Ovary (tissue), 9 donors: Measurements from ENCODE around the gene RNF44. TPM values are rescaled to one million over a fixed set of nuclear protein-coding genes. Genes with fewer than 3 reads are reported as not detected.

ENCODE experiments used
- DNase-seq, 5 donors: peaks; one replicate each; pipeline ENCODE4 v3.0.0-alpha.2; 2019 to 2020
- H3K27ac ChIP-seq, 2 donors: fragments of 200-600 bp; one replicate each; pipeline versions ENCODE4 v1.5.1 to v1.8.0; 2019 to 2022
- H3K27me3 ChIP-seq: fragments of 200-600 bp; one replicate; pipeline ENCODE4 v1.8.0; 2022
- H3K36me3 ChIP-seq: fragments of 200-600 bp; sonication (generic); one replicate; pipeline ENCODE4 v1.5.1; 2019
- H3K4me1 ChIP-seq: one replicate; pipeline ENCODE4 v1.8.1; 2013; ENCODE audit warnings: mild to moderate bottlenecking, moderate library complexity; ENCODE audit not compliant: insufficient read depth
- H3K4me3 ChIP-seq: fragments of 200-600 bp; sonication (generic); one replicate; pipeline ENCODE4 v1.5.1; 2017
- H3K9me3 ChIP-seq, 2 donors: fragments of 200-600 bp in 1 of 2; sonication (generic) in 1 of 2; one replicate each; pipeline versions ENCODE4 v1.5.1 to v1.8.1; 2013 to 2019; ENCODE audit warnings: mild to moderate bottlenecking in 1 of 2, moderate library complexity in 1 of 2
- EP300 ChIP-seq: sonication (generic); formaldehyde crosslinking; IDR thresholded peaks from one replicate; pipeline ENCODE4 v1.6.1; 2017; ENCODE audit warnings: antibody characterized with exemption
- POLR2A ChIP-seq: fragments of 450-650 bp; IDR thresholded peaks from one replicate; pipeline ENCODE4 v1.6.1; 2017; ENCODE audit warnings: antibody characterized with exemption, mild to moderate bottlenecking, moderate library complexity
- WGBS, 3 donors: extraction: QIAGEN DNeasy Blood & Tissue Kit in 1 of 3; methylation state at CpG; one replicate each; pipeline versions ENCODE4 v1.1.5 to v1.1.7; 2013 to 2017; 5-methylcytosine and 5-hydroxymethylcytosine counted together
- intact Hi-C, 4 donors: fragments of 100-400 bp; cut with DNase I; formaldehyde crosslinking; loops; one replicate each; pipeline versions ENCODE4 v1.11.0 to v1.15.1; 2022 to 2023
- polyA plus RNA-seq, 2 donors: library from polyadenylated mRNA; stranded (reverse); fragments of 200-250 nt in 1 of 2; fragments of 350-450 nt in 1 of 2; fragmentation: Illumina TruSeq in 1 of 2; extraction: RNeasy Lipid Tissue Mini Kit (QIAGEN cat#74804) in 1 of 2; gene quantifications; one replicate each; pipeline ENCODE4 v1.2.3, GENCODE V29; 2013 to 2014
- total RNA-seq, 7 donors: library from RNA; depleted of rRNA in 2 of 7; stranded (reverse); fragments of >200 nt in 2 of 7; fragmentation: NEBNext Ultra II Directional in 3 of 7; extraction: Animal tissue kit (Norgen Biotek cat#: 25700) in 3 of 7; gene quantifications; one replicate each; pipeline versions ENCODE4 v1.1.0 to v1.2.4, GENCODE V29; 2016 to 2023
- TF ChIP-seq, protein P1 (sequence below), 3 donors: fragments of 450-650 bp in 2 of 3; fragments of 200-600 bp in 1 of 3; IDR thresholded peaks; one replicate each; pipeline versions ENCODE4 v1.5.1 to v1.8.0; 2016 to 2022; ENCODE audit warnings: antibody characterized with exemption in 3 of 3, mild to moderate bottlenecking in 1 of 3
- donor health status: DM: no; HTN: no; CAD: no; lungs with moderate emphysema.
- donor health status: DM: no; HTN: no; CAD: no.
- donor health status: Bipolar disorder and iron deficiency.
- donor health status: DM: yes; HTN: yes; CAD: no.
- donor health status: DM: no; HTN: no; CAD: no.
- donor health status: DM: yes; HTN: yes; CAD: no.

Gene RNF44
- total and polyA plus RNA-seq, 9 donors: 9.2 to 44.7 (median 30.2) TPM

DNA sequence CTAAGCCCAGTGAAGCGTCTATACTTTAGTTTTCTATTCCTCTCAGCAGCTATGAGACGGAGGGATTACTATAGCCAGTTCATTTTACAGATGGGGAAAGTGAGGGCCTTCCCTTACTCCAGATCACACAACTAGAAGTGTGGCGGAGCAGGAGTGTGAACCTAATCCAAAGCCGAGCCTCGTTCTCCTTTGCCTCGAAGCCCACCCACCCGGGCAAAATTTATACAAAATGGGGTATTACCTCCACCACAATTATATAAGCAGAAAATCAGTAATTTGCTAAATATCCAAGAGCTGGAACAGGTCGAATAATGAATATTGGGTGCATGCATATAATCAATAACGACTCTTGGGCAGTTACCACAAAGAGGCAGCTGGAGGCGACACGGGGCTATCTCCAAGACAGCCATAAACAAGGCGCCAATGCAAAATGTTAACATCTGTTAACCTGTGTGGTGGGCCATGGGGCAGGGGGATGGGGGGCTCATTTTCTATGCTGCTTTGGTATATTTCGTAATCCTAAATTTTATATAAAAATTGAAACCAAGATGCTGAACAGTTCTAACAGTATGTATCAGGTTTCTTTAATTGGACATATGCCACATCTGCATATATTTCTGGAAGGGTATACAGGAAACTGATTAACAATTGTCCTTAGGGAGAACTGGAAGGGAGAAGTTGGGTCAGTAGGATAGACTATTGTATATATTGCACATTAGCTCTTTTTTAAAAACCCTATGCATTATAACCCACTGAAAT lies 1.2 kb upstream of the RNF44 start:
- no peaks in the 10 kb centered on the region for H3K27me3 ChIP-seq
- H3K4me1 ChIP-seq: peaks cover 18% of the 10 kb centered on the region
- H3K36me3 ChIP-seq: no peaks in the 10 kb centered on the region
- intact Hi-C loops: no loop called here
- DNase-seq: peak in 1 of 5 donors; percentile 27
- TF ChIP-seq, protein P1, sequence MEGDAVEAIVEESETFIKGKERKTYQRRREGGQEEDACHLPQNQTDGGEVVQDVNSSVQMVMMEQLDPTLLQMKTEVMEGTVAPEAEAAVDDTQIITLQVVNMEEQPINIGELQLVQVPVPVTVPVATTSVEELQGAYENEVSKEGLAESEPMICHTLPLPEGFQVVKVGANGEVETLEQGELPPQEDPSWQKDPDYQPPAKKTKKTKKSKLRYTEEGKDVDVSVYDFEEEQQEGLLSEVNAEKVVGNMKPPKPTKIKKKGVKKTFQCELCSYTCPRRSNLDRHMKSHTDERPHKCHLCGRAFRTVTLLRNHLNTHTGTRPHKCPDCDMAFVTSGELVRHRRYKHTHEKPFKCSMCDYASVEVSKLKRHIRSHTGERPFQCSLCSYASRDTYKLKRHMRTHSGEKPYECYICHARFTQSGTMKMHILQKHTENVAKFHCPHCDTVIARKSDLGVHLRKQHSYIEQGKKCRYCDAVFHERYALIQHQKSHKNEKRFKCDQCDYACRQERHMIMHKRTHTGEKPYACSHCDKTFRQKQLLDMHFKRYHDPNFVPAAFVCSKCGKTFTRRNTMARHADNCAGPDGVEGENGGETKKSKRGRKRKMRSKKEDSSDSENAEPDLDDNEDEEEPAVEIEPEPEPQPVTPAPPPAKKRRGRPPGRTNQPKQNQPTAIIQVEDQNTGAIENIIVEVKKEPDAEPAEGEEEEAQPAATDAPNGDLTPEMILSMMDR (IDR thresholded peaks at IDR 0.05): no peak
- TF ChIP-seq POLR2A (no peak), EP300 (no peak)
- peak overlapping the region; percentile 95 for H3K4me3 ChIP-seq
- WGBS, 3 donors: 20 to 23% (median 22%) methylated on average over 13 of the region's 13 CpGs
- H3K9me3 ChIP-seq: no peaks in the 10 kb centered on the region
- peak overlapping the region in 1 of 2 donors; percentile 93 for H3K27ac ChIP-seq

DNA sequence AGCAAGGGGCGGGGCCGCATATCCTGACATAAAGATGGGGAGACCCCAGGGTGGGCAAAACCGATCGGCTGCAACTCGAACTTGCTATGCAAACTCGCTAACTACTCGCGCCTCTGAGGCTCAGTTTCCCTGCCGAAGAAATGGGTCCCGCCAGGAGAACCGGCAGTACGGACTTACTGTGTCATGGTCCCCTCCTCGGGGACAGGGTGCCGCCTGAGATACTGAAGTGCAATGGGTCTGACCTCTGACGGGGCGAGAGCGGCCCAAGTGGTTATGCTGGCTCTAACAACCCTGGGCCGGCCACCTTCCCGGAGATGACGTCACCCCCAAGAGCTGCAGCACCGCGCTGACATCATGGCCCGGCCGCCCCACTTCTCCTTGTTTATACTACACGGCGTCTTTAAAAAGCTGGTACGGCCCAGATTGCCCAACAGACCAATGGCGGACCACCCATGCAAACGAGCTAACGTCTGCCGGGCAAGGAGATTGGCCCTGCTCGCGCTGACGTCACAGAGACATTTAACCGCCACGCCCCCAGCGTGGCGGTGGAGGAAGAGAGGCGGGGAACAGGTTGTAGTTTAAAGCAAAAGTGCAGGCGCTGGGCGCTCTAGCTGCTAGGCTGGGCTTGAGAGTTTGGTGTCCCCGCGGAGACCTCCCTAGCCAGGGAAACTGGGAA lies 490 bp upstream of the RNF44 start:
- no peaks in the 10 kb centered on the region for H3K36me3 ChIP-seq
- no peaks in the 10 kb centered on the region for H3K27me3 ChIP-seq
- intact Hi-C loops: no loop called here
- DNase-seq: peak; percentile 97 to 99 (median 97)
- H3K4me1 ChIP-seq: peaks cover 20% of the 10 kb centered on the region
- WGBS, 3 donors: 0% methylated on average over 41 to 43 of the region's 43 CpGs
- H3K27ac ChIP-seq: peak overlapping the region; percentile 90 to 93
- H3K9me3 ChIP-seq: no peaks in the 10 kb centered on the region
- H3K4me3 ChIP-seq: peak overlapping the region; percentile 95
- TF ChIP-seq EP300 (peak; percentile 54), POLR2A (peak; percentile 40)
- TF ChIP-seq, protein P1 (IDR thresholded peaks at IDR 0.05): peak in 1 of 3 donors; percentile 19

DNA sequence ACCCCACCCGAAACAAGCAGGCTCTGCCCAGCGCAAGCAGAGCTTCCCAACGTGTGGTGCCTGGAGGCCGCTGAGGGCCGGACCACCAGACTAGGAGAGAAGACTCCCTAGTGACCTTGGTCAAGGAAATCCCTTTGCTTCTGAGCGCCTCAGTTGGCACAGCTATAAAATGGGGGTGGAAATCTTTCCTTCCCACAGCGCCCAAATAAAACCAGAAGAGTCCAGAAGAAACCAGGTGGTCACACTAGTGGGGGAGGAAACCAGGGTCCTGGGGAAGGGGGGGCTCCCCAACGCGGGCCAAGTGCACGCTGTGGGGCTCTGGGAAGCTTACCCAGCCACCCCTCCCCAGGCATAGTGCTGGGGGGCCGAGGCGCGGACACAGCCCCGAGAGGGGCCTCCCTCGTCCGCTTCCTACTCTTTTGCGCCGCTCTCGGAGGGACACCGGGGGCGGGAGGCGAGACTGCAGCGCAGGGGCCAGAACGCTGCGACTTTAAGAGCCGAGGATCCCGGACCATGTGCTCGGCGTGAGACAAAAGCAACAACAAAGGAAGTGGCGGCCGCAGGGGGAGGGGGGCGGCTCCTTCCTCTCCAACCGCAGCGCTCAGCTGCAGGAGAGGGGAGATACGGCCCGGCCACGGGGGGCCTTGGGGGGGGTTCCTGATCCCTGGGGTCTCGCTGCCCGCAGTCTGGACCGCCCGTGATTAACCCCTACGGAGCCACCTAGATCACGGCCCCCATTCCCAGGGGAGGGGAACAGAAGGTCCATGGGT lies 885 bp downstream of the RNF44 start:
- Histone ChIP-seq H3K4me1 (peaks cover 16% of the 10 kb centered on the region), H3K36me3 (no peaks in the 10 kb centered on the region), H3K4me3 (peak overlapping the region; percentile 95), H3K27me3 (no peaks in the 10 kb centered on the region), H3K27ac (peak overlapping the region; percentile 90 to 93), H3K9me3 (no peaks in the 10 kb centered on the region)
- peak; percentile 78 to 88 (median 82) for DNase-seq
- TF ChIP-seq POLR2A (no peak), EP300 (no peak)
- TF ChIP-seq, protein P1 (IDR thresholded peaks at IDR 0.05): no peak
- 0 to 1% (median 1%) methylated on average over 30 to 43 of the region's 43 CpGs for WGBS, 3 donors
- intact Hi-C loops: no loop called here

DNA sequence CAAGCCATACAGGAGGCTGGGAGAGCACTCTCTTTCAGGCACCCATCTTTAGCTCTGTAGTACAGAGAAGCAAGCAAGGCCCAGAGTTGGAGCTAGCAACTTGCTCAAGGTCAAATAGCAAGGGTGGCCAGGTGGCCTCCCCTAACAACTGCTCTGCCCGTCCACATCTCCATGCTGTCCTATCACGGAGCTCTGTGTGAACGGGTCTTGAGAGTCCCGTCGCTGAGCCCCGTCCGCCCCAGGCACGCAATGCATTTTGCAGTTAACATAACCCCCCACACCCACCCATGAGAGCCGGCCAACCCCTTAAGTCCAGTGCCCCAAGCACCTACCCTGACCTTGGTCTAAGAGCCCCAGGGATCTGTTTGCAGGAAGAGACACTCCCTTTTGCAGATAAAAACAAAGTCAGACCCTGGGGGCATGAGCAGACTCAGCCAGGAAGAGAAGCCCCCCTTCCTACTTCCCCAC lies 1.5 kb downstream of the RNF44 start:
- Histone ChIP-seq H3K4me1 (peaks cover 16% of the 10 kb centered on the region), H3K27me3 (no peaks in the 10 kb centered on the region), H3K9me3 (no peaks in the 10 kb centered on the region), H3K4me3 (peak overlapping the region; percentile 95), H3K27ac (peak overlapping the region in 1 of 2 donors; percentile 93), H3K36me3 (no peaks in the 10 kb centered on the region)
- TF ChIP-seq, protein P1 (IDR thresholded peaks at IDR 0.05): no peak
- TF ChIP-seq POLR2A: no peak
- TF ChIP-seq EP300: no peak
- peak in 3 of 5 donors; percentile 46 to 52 (median 48) for DNase-seq
- 1 to 4% (median 2%) methylated on average over 9 of the region's 9 CpGs for WGBS, 3 donors
- intact Hi-C loops: no loop called here
